ENCODE measurements around the gene ATP7A. TPM values are rescaled to one million over a fixed set of nuclear protein-coding genes. Genes with fewer than 3 reads are reported as not detected.
A peak's percentile ranks its signal among the peaks of the same experiment; 100 is the strongest.

Gene ATP7A
- total and polyA plus RNA-seq, 9 of the 15 experiments (the other 6 are each of a cell fraction or from before 2014, with no cell fraction given), result 7.8 to 22.7 (median 11.6) TPM

GRCh38 chrX:77894921-77895886 lies 15.3 kb upstream of the ATP7A start, which contains the start of gene MAGT1:
TSS of gene MAGT1 (minus strand) at chrX:77895435. CDS start at chrX:77895410, 25 bp downstream.
- Histone ChIP-seq H3K4me3 (peak within 1 kb of the TSS; percentile 63), H3K4me1 (replicated peaks in 1 of 2; ENCODE audit: control insufficient read depth in 2 of 2, insufficient read depth in 2 of 2, low read length in 2 of 2) (peaks cover 2 to 3% of the 10 kb centered on the region in 2 experiments; a peak in 2 of 5 replicates), H3K79me2 (ENCODE audit: control insufficient read depth, insufficient read depth, low read length) (peaks cover 54% of the 10 kb centered on the region), H2AFZ (ENCODE audit: low read depth, low read length) (peak within 1 kb of the TSS; percentile 86), H3K9me1 (ENCODE audit: control insufficient read depth, insufficient read depth, low read length) (no peaks in the 10 kb centered on the region), H3K36me3 (ENCODE audit: control insufficient read depth, insufficient read depth, low read length) (peaks cover under 1% of the 10 kb centered on the region; the same call in 1 of the 3 replicates), H3K27ac (ENCODE audit: extremely low read depth, low read depth, low read length) (peak within 1 kb of the TSS; percentile 92), H3K9ac (ENCODE audit: insufficient read depth in 1 of 2, low read depth in 2 of 2, low read length in 2 of 2) (peak within 1 kb of the TSS; percentile 91), H3K9me3 (replicated peaks; ENCODE audit: control insufficient read depth, insufficient read depth, low read depth, low read length) (no peaks in the 10 kb centered on the region), H3K4me2 (ENCODE audit: insufficient read depth, low read length) (peak within 1 kb of the TSS; percentile 86), H4K20me1 (replicated peaks; ENCODE audit: control insufficient read depth, insufficient read depth, low read length) (no peaks in the 10 kb centered on the region), H3K27me3 (ENCODE audit: control insufficient read depth in 2 of 2, insufficient read depth in 2 of 2, low read length in 2 of 2) (no peaks in the 10 kb centered on the region)
- peak; percentile 93 for ATAC-seq
- DNase-seq (ENCODE audit: extremely low read depth in 1 of 4, low spot score in 3 of 4), result peak; percentile 81 to 96 (median 86)
- ChIA-PET POLR2A (interaction anchor here (0.7 to 1.1 kb wide), 2 partner anchors 10 to 15 kb away, joined by 3 read pairs; partner anchors contain the start of gene ATP7A), CTCF (ENCODE audit: low intra/inter-chr PET ratio) (interaction anchor here (0.7 kb wide), 1 partner anchor 15 kb away, joined by 3 read pairs; the partner anchor contains the start of gene ATP7A)
- BruUV-seq (replicated peaks), result TSS peak; percentile 77
- 2% methylated on average over 39 of the region's 49 CpGs for WGBS (ENCODE audit: insufficient coverage, low coverage, missing lambda C conversion rate)
- in situ Hi-C loops (cut with MboI), result no loop called here
- peak; percentile 98 for FAIRE-seq
- intact Hi-C loops (cut with micrococcal nuclease), result loop anchor here (5.0 to 10.0 kb wide), 4 partner anchors 108 to 450 kb away; partner anchors contain the start of genes ATRX, FGF16 and PGK1
- peak; percentile 71; the same call in 1 of the 2 replicates for TF ChIP-seq PHF8 (IDR thresholded peaks at IDR 0.05; ENCODE audit: borderline replicate concordance, low read length)
- no peak for TF ChIP-seq MITF (IDR thresholded peaks at IDR 0.05)
- TF ChIP-seq FOSL1 (tag; conservative IDR thresholded peaks at IDR 0.05), result peak; percentile 30; the same call in 1 of the 2 replicates
- TF ChIP-seq ZNF408 (CRISPR knock-in tag; IDR thresholded peaks at IDR 0.05; ENCODE audit: low read depth), result no peak
- no peak for TF ChIP-seq PTTG1 (tag; IDR thresholded peaks at IDR 0.05; ENCODE audit: low read depth)
- no peak for TF ChIP-seq STAG1 (CRISPR knock-in tag; IDR thresholded peaks at IDR 0.05; ENCODE audit: borderline replicate concordance)
- no peak for TF ChIP-seq NR4A1 (CRISPR knock-in tag; IDR thresholded peaks at IDR 0.05)
- TF ChIP-seq NR4A1 (tag; IDR thresholded peaks at IDR 0.05), result no peak
- peak; percentile 49 for TF ChIP-seq VEZF1 (CRISPR knock-in tag; IDR thresholded peaks at IDR 0.05)
- TF ChIP-seq TAF9B (IDR thresholded peaks at IDR 0.05; ENCODE audit: partially characterized antibody), result peak; percentile 44
- TF ChIP-seq EWSR1 (IDR thresholded peaks at IDR 0.05; ENCODE audit: borderline replicate concordance, low read depth, partially characterized antibody), result no peak
- no peak for TF ChIP-seq ZNF239 (CRISPR knock-in tag; IDR thresholded peaks at IDR 0.05)
- no peak for TF ChIP-seq ZNF695 (CRISPR knock-in tag; IDR thresholded peaks at IDR 0.05)
- peak; percentile 18 for TF ChIP-seq PRDM10 (IDR thresholded peaks at IDR 0.05; ENCODE audit: partially characterized antibody)

Data from K562 (cell line).